ENCODE data around the gene TSPEAR. TPM values are rescaled to one million over a fixed set of nuclear protein-coding genes. Genes with fewer than 3 reads are reported as not detected.

The TSPEAR gene
- total and polyA plus RNA-seq, 2 donors from 2014 or later: 0.09 to 0.22 TPM

DNA sequence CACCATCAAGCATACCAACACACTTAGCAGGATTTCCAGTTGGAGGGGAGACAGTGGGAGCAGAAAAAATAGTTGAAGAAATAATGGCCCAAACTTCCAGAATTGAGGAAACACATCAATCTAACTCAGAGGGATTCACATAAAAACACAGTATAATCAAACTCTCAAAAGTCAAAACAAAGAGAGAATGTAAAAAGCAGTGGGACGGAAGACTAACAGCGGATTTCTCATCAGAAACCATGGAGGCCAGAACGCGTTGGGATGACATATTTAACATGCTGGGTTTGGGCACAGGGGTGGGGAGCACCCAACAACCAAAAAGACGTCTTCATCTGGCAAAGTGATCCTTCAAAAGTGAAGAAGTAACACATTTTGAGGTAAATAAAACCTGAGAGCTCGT lies 91.5 kb downstream of the TSPEAR start:
- TF ChIP-seq CTCF (IDR thresholded peaks at IDR 0.05; ENCODE audit: borderline replicate concordance, extremely low read depth, insufficient read depth): no peak
- H3K27ac ChIP-seq (ENCODE audit: low read depth in 2 of 2, low read length in 2 of 2): no peak overlapping the region
- H3K4me3 ChIP-seq (ENCODE audit: low read length in 3 of 3): no peak overlapping the region
- H3K9me3 ChIP-seq (ENCODE audit: control insufficient read depth in 2 of 3, insufficient read depth in 1 of 3, low read length in 3 of 3): peaks cover 0 to 18% (median 0%) of the 10 kb centered on the region in 3 donors
- no peak for DNase-seq
- no peaks in the 10 kb centered on the region for H3K27me3 ChIP-seq (ENCODE audit: control insufficient read depth, insufficient read depth, low read length)
- no peaks in the 10 kb centered on the region for H3K36me3 ChIP-seq (ENCODE audit: control insufficient read depth in 2 of 3, insufficient read depth in 3 of 3, low read length in 3 of 3)
- FAIRE-seq: no peak
- no peaks in the 10 kb centered on the region for H3K4me1 ChIP-seq (ENCODE audit: control insufficient read depth in 2 of 3, insufficient read depth in 2 of 3, low read depth in 1 of 3, low read length in 3 of 3)
- H3K9ac ChIP-seq (ENCODE audit: low read length in 3 of 3): no peak overlapping the region
- intact Hi-C loops (cut with DNase I): no loop called here

DNA sequence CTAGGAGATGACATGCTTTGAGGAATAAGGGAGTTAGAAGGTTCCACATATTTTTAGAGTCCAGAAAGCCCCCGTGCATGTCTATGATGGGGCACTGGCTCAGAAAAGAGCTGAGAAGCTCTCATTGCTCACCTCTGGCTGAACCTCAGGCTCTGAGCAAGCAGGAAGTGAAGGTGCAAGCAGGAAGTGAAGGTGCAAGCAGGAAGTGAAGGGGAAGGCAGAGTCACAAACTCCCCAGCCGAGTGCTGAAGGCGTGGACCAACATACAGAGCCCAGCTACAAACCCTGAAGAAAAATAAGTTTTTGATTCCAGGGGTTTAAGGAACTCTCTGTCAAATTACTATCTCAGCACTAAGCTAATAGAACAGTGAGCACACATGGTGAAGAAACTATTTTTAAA lies 92.5 kb downstream of the TSPEAR start:
- no peak for TF ChIP-seq CTCF (IDR thresholded peaks at IDR 0.05; ENCODE audit: borderline replicate concordance, extremely low read depth, insufficient read depth)
- Histone ChIP-seq H3K4me1 (ENCODE audit: control insufficient read depth in 2 of 3, insufficient read depth in 2 of 3, low read depth in 1 of 3, low read length in 3 of 3) (no peaks in the 10 kb centered on the region), H3K27ac (ENCODE audit: low read depth in 2 of 2, low read length in 2 of 2) (no peak overlapping the region)

GRCh38 chr21:44618504-44618903 lies 92.9 kb downstream of the TSPEAR start:
- FAIRE-seq (no peak), DNase-seq (peak in 1 of 5 donors; percentile 8)
- Histone ChIP-seq H3K27ac (ENCODE audit: low read depth in 2 of 2, low read length in 2 of 2) (no peak overlapping the region), H3K9ac (ENCODE audit: low read length in 3 of 3) (no peak overlapping the region), H3K4me3 (ENCODE audit: low read length in 3 of 3) (no peak overlapping the region), H3K9me3 (ENCODE audit: control insufficient read depth in 2 of 3, insufficient read depth in 1 of 3, low read length in 3 of 3) (peaks cover 0 to 5% (median 0%) of the 10 kb centered on the region in 3 donors), H3K27me3 (ENCODE audit: control insufficient read depth, insufficient read depth, low read length) (no peaks in the 10 kb centered on the region), H3K36me3 (ENCODE audit: control insufficient read depth in 2 of 3, insufficient read depth in 3 of 3, low read length in 3 of 3) (no peaks in the 10 kb centered on the region), H3K4me1 (ENCODE audit: control insufficient read depth in 2 of 3, insufficient read depth in 2 of 3, low read depth in 1 of 3, low read length in 3 of 3) (no peaks in the 10 kb centered on the region)
- peak; percentile 25 for TF ChIP-seq CTCF (IDR thresholded peaks at IDR 0.05; ENCODE audit: borderline replicate concordance, extremely low read depth, insufficient read depth)
- intact Hi-C loops (cut with DNase I): no loop called here

More for the DNA sequence above, 92.5 kb downstream of the TSPEAR start:
- Histone ChIP-seq H3K4me3 (ENCODE audit: low read length in 3 of 3) (no peak overlapping the region), H3K36me3 (ENCODE audit: control insufficient read depth in 2 of 3, insufficient read depth in 3 of 3, low read length in 3 of 3) (no peaks in the 10 kb centered on the region), H3K9ac (ENCODE audit: low read length in 3 of 3) (no peak overlapping the region), H3K27me3 (ENCODE audit: control insufficient read depth, insufficient read depth, low read length) (no peaks in the 10 kb centered on the region), H3K9me3 (ENCODE audit: control insufficient read depth in 2 of 3, insufficient read depth in 1 of 3, low read length in 3 of 3) (peaks cover 0 to 9% (median 0%) of the 10 kb centered on the region in 3 donors)
- intact Hi-C loops (cut with DNase I): no loop called here
- no peak for DNase-seq
- FAIRE-seq: no peak

- H3K4me3 ChIP-seq (ENCODE audit: low read length in 3 of 3): no peak overlapping the region
- no peak overlapping the region for H3K27ac ChIP-seq (ENCODE audit: low read depth in 2 of 2, low read length in 2 of 2)
- H3K4me1 ChIP-seq (ENCODE audit: control insufficient read depth in 2 of 3, insufficient read depth in 2 of 3, low read depth in 1 of 3, low read length in 3 of 3): no peaks in the 10 kb centered on the region
- no peak overlapping the region for H3K9ac ChIP-seq (ENCODE audit: low read length in 3 of 3)
- H3K27me3 ChIP-seq (ENCODE audit: control insufficient read depth, insufficient read depth, low read length): no peaks in the 10 kb centered on the region
- H3K36me3 ChIP-seq (ENCODE audit: control insufficient read depth in 2 of 3, insufficient read depth in 3 of 3, low read length in 3 of 3): no peaks in the 10 kb centered on the region
- intact Hi-C loops (cut with DNase I): no loop called here
- FAIRE-seq: no peak
- DNase-seq: peak in 1 of 5 donors; percentile 70
- H3K9me3 ChIP-seq (ENCODE audit: control insufficient read depth in 2 of 3, insufficient read depth in 1 of 3, low read length in 3 of 3): no peaks in the 10 kb centered on the region
- TF ChIP-seq CTCF (IDR thresholded peaks at IDR 0.05; ENCODE audit: borderline replicate concordance, extremely low read depth, insufficient read depth): no peak
Measured at GRCh38 chr21:44617071-44617501, 94.3 kb downstream of the TSPEAR start.

All from kidney (tissue), 14 donors.